K562 (cell line): ENCODE results near the gene GSTA5. TPM values are rescaled to one million over a fixed set of nuclear protein-coding genes. Genes with fewer than 3 reads are reported as not detected.

Source experiments
- BACH1 ChIP-seq: fragments of 200-800 bp; sonication (Bioruptor generic); IDR thresholded peaks from 2 replicates; pipeline ENCODE4 v1.6.1; 2016; ENCODE audit warnings: missing genetic modification characterization, missing compliant biosample characterization
- BRD9 ChIP-seq: fragments of 450-650 bp; IDR thresholded peaks from 2 replicates; pipeline ENCODE4 v1.6.1; 2018; ENCODE audit warnings: low read depth; ENCODE audit not compliant: partially characterized antibody
- CEBPG ChIP-seq, 3 experiments: fragments of 200-800 bp in 1 of 3; sonication (Bioruptor generic) in 1 of 3; sonication (generic) in 1 of 3; formaldehyde crosslinking in 1 of 3; IDR thresholded peaks in 2 of 3; conservative IDR thresholded peaks in 1 of 3; 2 replicates each; pipeline versions ENCODE4 v1.6.1 to v1.8.0; 2016 to 2022; ENCODE audit warnings: missing compliant biosample characterization in 2 of 3, missing genetic modification characterization in 2 of 3, mild to moderate bottlenecking in 1 of 3, missing genetic modification reagents in 1 of 3
- CHD1 ChIP-seq: fragments of 200-600 bp; sonication (generic); IDR thresholded peaks from one replicate; pipeline ENCODE4 v1.6.1; 2012; ENCODE audit warnings: mild to moderate bottlenecking, moderate library complexity, low read length, inconsistent platforms
- CTCF ChIP-seq, 3 experiments: IDR thresholded peaks in 2 of 3; conservative IDR thresholded peaks in 1 of 3; 2 replicates each; pipeline ENCODE4 v1.5.1; 2011 to 2012; ENCODE audit warnings: low read length in 3 of 3, mild to moderate bottlenecking in 3 of 3, control low read depth in 2 of 3, improper control_type of control experiment in 1 of 3, inconsistent platforms in 1 of 3, low read depth in 1 of 3, mixed read lengths in 1 of 3, moderate library complexity in 1 of 3; ENCODE audit not compliant: insufficient read depth in 2 of 3
- ETV1 ChIP-seq: fragments of 450-650 bp; conservative IDR thresholded peaks from 2 replicates; pipeline ENCODE4 v1.6.1; 2016; ENCODE audit warnings: missing genetic modification characterization, control low read depth, low read depth, missing compliant biosample characterization
- ETV5 ChIP-seq: sonication (generic); formaldehyde crosslinking; IDR thresholded peaks from 2 replicates; pipeline ENCODE4 v1.4.0; 2020; ENCODE audit warnings: low read depth, mild to moderate bottlenecking, missing genetic modification reagents
- FOXK1 ChIP-seq: sonication (generic); formaldehyde crosslinking; IDR thresholded peaks from 2 replicates; pipeline ENCODE4 v1.8.0; 2022; ENCODE audit warnings: missing genetic modification reagents, mild to moderate bottlenecking, borderline replicate concordance
- FOXM1 ChIP-seq, 2 experiments: fragments of 450-650 bp in 1 of 2; sonication (generic) in 1 of 2; formaldehyde crosslinking in 1 of 2; IDR thresholded peaks; 2 replicates each; pipeline versions ENCODE4 v1.6.1 to v1.9.0; 2017 to 2022; ENCODE audit warnings: low read depth in 2 of 2, mild to moderate bottlenecking in 2 of 2, missing genetic modification reagents in 1 of 2, moderate library complexity in 1 of 2
- GATAD2A ChIP-seq: fragments of 450-650 bp; IDR thresholded peaks from 2 replicates; pipeline ENCODE4 v1.6.1; 2017
- L3MBTL2 ChIP-seq: fragments of 450-650 bp; IDR thresholded peaks from 2 replicates; pipeline ENCODE4 v1.6.1; 2016; ENCODE audit warnings: mild to moderate bottlenecking, moderate library complexity
- MLLT1 ChIP-seq, 2 experiments: fragments of 450-650 bp; IDR thresholded peaks; 2 replicates each; pipeline ENCODE4 v1.6.1; 2016
- PBX2 ChIP-seq, 2 experiments: IDR thresholded peaks in 1 of 2; conservative IDR thresholded peaks in 1 of 2; 2 replicates each; pipeline ENCODE4 v1.6.1; 2016; ENCODE audit warnings: low read depth in 2 of 2, mild to moderate bottlenecking in 1 of 2, missing compliant biosample characterization in 1 of 2, missing genetic modification characterization in 1 of 2, moderate library complexity in 1 of 2
- POLR2AphosphoS5 ChIP-seq: IDR thresholded peaks from 2 replicates; pipeline ENCODE4 v1.6.1; 2011; ENCODE audit warnings: mild to moderate bottlenecking, low read depth, low read length, moderate library complexity; ENCODE audit not compliant: control insufficient read depth, insufficient read depth
- RCOR1 ChIP-seq, 2 experiments: IDR thresholded peaks; 2 replicates each; pipeline ENCODE4 v1.6.1; 2012; ENCODE audit warnings: low read depth in 2 of 2, low read length in 2 of 2, borderline replicate concordance in 1 of 2, improper control_type of control experiment in 1 of 2
- RUNX1 ChIP-seq: sonication (generic); IDR thresholded peaks from 2 replicates; pipeline ENCODE4 v1.6.1; 2016; ENCODE audit warnings: antibody characterized with exemption, low read depth
- TEAD2 ChIP-seq: fragments of 450-650 bp; IDR thresholded peaks from 2 replicates; pipeline ENCODE4 v1.6.1; 2016; ENCODE audit warnings: missing genetic modification characterization, control low read depth, missing compliant biosample characterization
- THRAP3 ChIP-seq: fragments of 450-650 bp; IDR thresholded peaks from 2 replicates; pipeline ENCODE4 v1.6.1; 2016; ENCODE audit warnings: mild to moderate bottlenecking, inconsistent platforms, borderline replicate concordance
- ZNF431 ChIP-seq: sonication (generic); formaldehyde crosslinking; IDR thresholded peaks from 2 replicates; pipeline ENCODE4 v1.8.0; 2022; ENCODE audit warnings: mild to moderate bottlenecking, missing genetic modification reagents
- ZNF696 ChIP-seq: fragments of 250-450 bp; sonication (Bioruptor Pico); conservative IDR thresholded peaks from 2 replicates; pipeline ENCODE4 v1.4.0; 2020; ENCODE audit warnings: mild to moderate bottlenecking, moderate library complexity
- polyA plus RNA-seq, 8 experiments: library from polyadenylated mRNA; depleted of rRNA in 4 of 8; stranded (reverse) in 5 of 8; unstranded in 3 of 8; fragments of >200 nt; fragmentation: Nextera tagmentation in 2 of 8; fragmentation: Illumina TruSeq in 1 of 8; extraction: Ambion mirVana in 2 of 8; extraction: Trizol in 1 of 8; gene quantifications; 2 replicates each; pipeline versions ENCODE4 v1.2.1 to v1.2.3, GENCODE V29; 2011 to 2014; ENCODE audit warnings: inconsistent platforms in 1 of 8, missing spikeins in 1 of 8
- total RNA-seq, 7 experiments: library from RNA; depleted of rRNA in 6 of 7; stranded (reverse); fragments of >200 nt in 6 of 7; fragmentation: Illumina TruSeq in 2 of 7; extraction: Trizol in 2 of 7; gene quantifications; 2 replicates each; pipeline versions ENCODE4 v1.2.1 to v1.2.3, GENCODE V29; 2011 to 2021; ENCODE audit warnings: low replicate concordance in 1 of 7

GSTA5 gene
- total and polyA plus RNA-seq, 9 of the 15 experiments (the other 6 are each of a cell fraction or from before 2014, with no cell fraction given): not detected

- peak; percentile 83 to 89 (median 83) for TF ChIP-seq CTCF (IDR thresholded peaks at IDR 0.05 in 2 of 3, conservative IDR thresholded peaks at IDR 0.05 in 1 of 3; ENCODE audit: insufficient read depth in 2 of 3, low read depth in 1 of 3, low read length in 3 of 3)
- 0 out of 2 replicates have a peak, but pooled peaks have one; percentile 21 for TF ChIP-seq ETV5 (CRISPR knock-in tag)
- no peak for TF ChIP-seq GATAD2A
- no peak for TF ChIP-seq BRD9
- no peak for TF ChIP-seq PBX2 (CRISPR knock-in tag; IDR thresholded peaks at IDR 0.05; ENCODE audit: low read depth)
- TF ChIP-seq PBX2 (tag; conservative IDR thresholded peaks at IDR 0.05; ENCODE audit: low read depth): no peak
- TF ChIP-seq MLLT1 (IDR thresholded peaks at IDR 0.05): no peak
- TF ChIP-seq TEAD2 (tag): no peak
- TF ChIP-seq FOXM1 (IDR thresholded peaks at IDR 0.05; ENCODE audit: low read depth): no peak
- TF ChIP-seq FOXM1 (CRISPR knock-in tag; IDR thresholded peaks at IDR 0.05; ENCODE audit: low read depth): no peak
- TF ChIP-seq ZNF696 (CRISPR knock-in tag): no peak
- TF ChIP-seq ZNF431 (CRISPR knock-in tag): no peak
- TF ChIP-seq RCOR1 (IDR thresholded peaks at IDR 0.05; ENCODE audit: borderline replicate concordance in 1 of 2, low read depth in 2 of 2, low read length in 2 of 2): 0 out of 4 replicates have a peak, but pooled peaks of 1 of the 2 experiments have one; percentile 23
- no peak for TF ChIP-seq POLR2AphosphoS5
- TF ChIP-seq CEBPG (CRISPR knock-in tag; IDR thresholded peaks at IDR 0.05): no peak
- no peak for TF ChIP-seq CEBPG (tag; conservative IDR thresholded peaks at IDR 0.05 in 1 of 2, IDR thresholded peaks at IDR 0.05 in 1 of 2)
- TF ChIP-seq L3MBTL2: 0 out of 2 replicates have a peak, but pooled peaks have one; percentile 15
- 0 out of 2 replicates have a peak, but pooled peaks have one; percentile 40 for TF ChIP-seq ETV1
- no peak for TF ChIP-seq RUNX1
- no peak for TF ChIP-seq FOXK1 (CRISPR knock-in tag)
- TF ChIP-seq THRAP3: no peak
- TF ChIP-seq CHD1: no peak
- TF ChIP-seq BACH1: no peak
Measured at GRCh38 chr6:52881996-52882841, 41.6 kb upstream of the GSTA5 start (continued).
